PC-3 (cell line): ENCODE measurements around the gene SARM1.

Experiments
- CTCF ChIP-seq: fragments of 300-600 bp; sonication (generic); conservative IDR thresholded peaks from 2 replicates; pipeline ENCODE4 v1.5.1; 2017; ENCODE audit warnings: antibody characterized with exemption, low read depth, mild to moderate bottlenecking, low read length
- EZH2 ChIP-seq: fragments of 300-600 bp; sonication (generic); IDR thresholded peaks from one replicate; pipeline ENCODE4 v1.6.1; 2017; ENCODE audit warnings: antibody characterized with exemption, mild to moderate bottlenecking, low read length; ENCODE audit not compliant: unreplicated experiment

- TF ChIP-seq CTCF (no peak), EZH2 (no peak)
These were observed 53.7 kb downstream of the SARM1 start for GRCh38 chr17:28425206-28425605.
